HG03196 (cell line): ENCODE measurements around the gene ANKRD36B.
"Not testable (repeated sequence)": the region's sequence is repeated elsewhere in the genome, so short reads cannot be mapped to it uniquely, and the experiment has no call there.

Experiments used
- ATAC-seq: cut with Tn5 transposase; IDR thresholded peaks from one replicate; pipeline ENCODE4 v1.9.1; 2021; ENCODE audit not compliant: unreplicated experiment

ANKRD36B gene

GRCh38 chr2:97550498-97550897, 39.2 kb downstream of the ANKRD36B start:
- ATAC-seq: not testable (repeated sequence)

DNA sequence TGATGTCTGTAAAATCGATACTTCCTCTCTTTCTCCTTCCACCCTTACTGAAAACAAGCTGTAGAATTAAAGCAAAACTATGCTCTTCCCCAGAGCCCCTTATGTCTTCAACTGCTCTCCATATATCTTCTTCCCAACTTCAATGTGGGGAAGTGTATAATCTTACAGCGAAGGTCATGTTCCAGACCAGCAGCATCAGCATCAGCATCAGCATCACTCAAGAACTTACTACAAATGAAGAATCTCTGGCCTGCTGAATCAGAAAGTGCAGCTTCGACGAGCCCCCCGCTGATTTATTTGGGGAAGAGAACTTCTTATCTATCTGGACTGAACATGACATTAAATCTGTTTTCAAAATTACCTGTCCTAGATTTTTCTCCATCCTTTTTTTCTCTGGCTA, 40.6 kb downstream of the ANKRD36B start:
- not testable (repeated sequence) for ATAC-seq

- not testable (repeated sequence) for ATAC-seq
These were observed 41.1 kb downstream of the ANKRD36B start for GRCh38 chr2:97548536-97548935.

DNA sequence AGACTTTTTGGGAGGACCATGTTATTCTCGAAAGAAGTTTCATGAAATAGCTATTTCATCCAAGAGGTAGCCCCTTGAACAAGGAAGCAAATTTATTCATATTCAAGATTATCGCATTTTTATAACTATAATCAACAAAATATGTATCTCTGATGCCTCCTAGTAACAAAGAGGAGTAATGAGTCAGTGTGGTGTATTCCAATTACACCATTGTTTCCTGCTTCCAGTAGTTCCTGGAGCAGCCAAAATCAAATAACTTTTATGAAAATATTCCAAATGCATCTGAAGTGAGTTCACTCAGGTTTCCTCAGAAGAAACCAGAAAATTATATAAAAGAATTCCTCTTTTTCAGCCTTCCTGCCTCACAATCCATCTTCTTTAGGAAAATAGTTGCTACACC, 43.0 kb downstream of the ANKRD36B start:
- ATAC-seq: no peak

GRCh38 chr2:97544911-97545310, 44.8 kb downstream of the ANKRD36B start:
- ATAC-seq: not testable (repeated sequence)

DNA sequence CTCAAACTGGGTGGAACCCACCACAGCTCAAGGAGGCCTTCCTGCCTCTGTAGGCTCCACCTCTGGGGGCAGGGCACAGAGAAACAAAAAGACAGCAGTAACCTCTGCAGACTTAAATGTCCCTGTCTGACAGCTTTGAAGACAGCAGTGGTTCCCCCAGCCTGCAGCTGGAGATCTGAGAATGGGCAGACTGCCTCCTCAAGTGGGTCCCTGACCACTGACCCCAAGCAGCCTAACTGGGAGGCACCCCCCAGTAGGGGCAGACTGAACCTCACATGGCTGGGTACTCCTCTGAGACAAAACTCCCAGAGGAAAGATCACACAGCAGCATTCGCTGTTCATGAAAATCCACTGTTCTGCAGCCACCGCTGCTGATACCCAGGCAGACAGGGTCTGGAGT, 63.8 kb downstream of the ANKRD36B start:
- not testable (repeated sequence) for ATAC-seq

DNA sequence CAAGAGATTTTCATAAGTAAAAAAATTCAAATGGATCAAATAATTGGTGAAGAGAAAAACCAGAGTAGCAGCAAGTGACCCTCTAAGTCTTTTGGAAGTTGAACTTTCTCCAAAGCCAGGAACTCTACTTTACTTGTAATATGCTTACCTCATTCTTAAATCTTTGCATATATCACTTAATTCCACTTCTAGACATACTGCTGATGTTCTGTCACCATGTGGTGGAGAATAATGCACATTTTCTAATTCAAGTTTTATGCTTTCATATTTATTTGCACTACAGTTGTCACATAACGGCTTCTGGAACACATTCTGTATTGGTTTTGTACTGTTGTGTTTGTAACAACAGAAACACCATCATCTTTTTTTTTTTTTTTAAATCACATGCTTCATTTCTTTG, 65.9 kb downstream of the ANKRD36B start:
- not testable (repeated sequence) for ATAC-seq

DNA sequence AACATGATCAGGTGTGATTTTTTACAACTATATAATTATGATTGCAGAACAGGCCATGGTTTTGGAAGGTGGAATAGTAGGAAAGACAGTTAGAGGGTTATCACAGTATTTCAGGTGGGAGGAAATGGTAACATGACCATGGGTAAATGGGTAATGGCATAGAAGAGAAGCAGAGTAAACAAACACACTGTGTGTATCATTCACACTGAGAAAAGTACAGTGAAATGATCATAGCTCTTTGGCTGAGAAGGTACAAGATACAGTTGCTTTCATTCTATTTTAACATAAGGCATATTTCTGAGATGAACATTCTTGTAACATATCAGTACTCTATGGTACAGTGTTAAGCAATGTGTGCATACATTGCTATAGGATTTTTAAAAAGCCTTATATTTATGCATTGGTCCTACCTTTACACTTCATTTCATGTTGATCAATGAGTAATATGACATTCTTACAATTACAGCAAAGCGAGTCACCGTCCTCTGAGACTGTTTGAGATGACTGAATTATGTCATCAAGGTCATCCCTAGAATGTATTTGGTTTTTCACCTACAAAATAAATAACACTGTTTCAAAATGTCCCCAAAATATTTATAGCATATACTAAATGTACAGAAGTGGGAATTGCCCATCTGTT, 66.6 kb downstream of the ANKRD36B start:
- not testable (repeated sequence) for ATAC-seq

GRCh38 chr2:97495651-97496050, 94.0 kb downstream of the ANKRD36B start:
- ATAC-seq: not testable (repeated sequence)

GRCh38 chr2:97490141-97490540, 99.5 kb downstream of the ANKRD36B start:
- ATAC-seq: not testable (repeated sequence)
